SJCRH30 (cell line): ENCODE measurements around the gene TRAK2. TPM values are rescaled to one million over a fixed set of nuclear protein-coding genes. Genes with fewer than 3 reads are reported as not detected.

Experiments used
- DNase-seq, 2 experiments: peaks; one replicate each; pipeline ENCODE4 v3.0.0-alpha.2; 2015 to 2020
- H3K27ac ChIP-seq: fragments of 250-450 bp; sonication (Bioruptor Pico); 2 replicates; pipeline ENCODE4 v1.5.1; 2020; ENCODE audit warnings: mild to moderate bottlenecking, moderate library complexity
- H3K27me3 ChIP-seq: fragments of 250-450 bp; sonication (Bioruptor Pico); 2 replicates; pipeline ENCODE4 v1.5.1; 2020; ENCODE audit warnings: mild to moderate bottlenecking, moderate library complexity
- H3K36me3 ChIP-seq: fragments of 250-450 bp; sonication (Bioruptor Pico); 2 replicates; pipeline ENCODE4 v1.5.1; 2020; ENCODE audit warnings: mild to moderate bottlenecking, moderate library complexity
- H3K4me1 ChIP-seq: fragments of 250-450 bp; sonication (Bioruptor Pico); 2 replicates; pipeline ENCODE4 v1.5.1; 2020; ENCODE audit warnings: mild to moderate bottlenecking, moderate library complexity
- H3K4me3 ChIP-seq: fragments of 250-450 bp; sonication (Bioruptor Pico); 2 replicates; pipeline ENCODE4 v1.5.1; 2020; ENCODE audit warnings: mild to moderate bottlenecking, moderate library complexity
- H3K9me3 ChIP-seq: fragments of 250-450 bp; sonication (Bioruptor Pico); replicated peaks from 2 replicates; pipeline ENCODE4 v1.5.1; 2020; ENCODE audit warnings: mild to moderate bottlenecking, moderate library complexity
- total RNA-seq: library from RNA; depleted of rRNA; stranded (reverse); fragments of >200 nt; shearing (Covaris generic); gene quantifications from 2 replicates; pipeline ENCODE4 v1.2.3, GENCODE V29; 2014; rRNA removed

TRAK2 gene
- total RNA-seq, 1 experiment from 2014 or later, result 15.3 TPM

GRCh38 chr2:201348758-201349157, 102.5 kb downstream of the TRAK2 start:
- DNase-seq, result no peak
- H3K4me1 ChIP-seq, result peaks cover 17% of the 10 kb centered on the region
- H3K4me3 ChIP-seq, result no peak overlapping the region
- H3K27ac ChIP-seq, result no peak overlapping the region
- H3K27me3 ChIP-seq, result no peaks in the 10 kb centered on the region
- no peaks in the 10 kb centered on the region for H3K9me3 ChIP-seq
- no peaks in the 10 kb centered on the region for H3K36me3 ChIP-seq

DNA sequence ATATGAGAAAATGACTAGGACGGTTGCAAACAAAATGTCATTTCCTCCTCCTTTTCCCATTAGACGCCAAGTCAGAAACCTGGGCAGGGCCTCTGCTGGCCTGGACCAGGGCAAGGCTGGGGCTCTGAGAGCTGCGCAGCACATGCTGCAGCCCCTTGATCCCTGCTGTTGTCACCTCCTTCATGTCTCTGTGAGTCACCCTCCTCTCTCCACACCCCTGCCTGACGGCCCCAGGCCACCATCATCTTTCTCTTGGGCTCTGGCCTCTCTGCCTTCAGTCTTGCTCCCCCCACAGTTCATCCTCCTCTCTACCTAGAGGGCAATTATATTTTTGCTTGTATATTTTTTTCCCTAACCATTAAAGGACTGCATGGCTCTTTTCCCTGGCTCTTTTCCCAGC, 104.1 kb downstream of the TRAK2 start:
- Histone ChIP-seq H3K4me3 (no peak overlapping the region), H3K4me1 (peaks cover 17% of the 10 kb centered on the region), H3K27ac (no peak overlapping the region), H3K36me3 (no peaks in the 10 kb centered on the region), H3K27me3 (no peaks in the 10 kb centered on the region), H3K9me3 (no peaks in the 10 kb centered on the region)
- no peak for DNase-seq

DNA sequence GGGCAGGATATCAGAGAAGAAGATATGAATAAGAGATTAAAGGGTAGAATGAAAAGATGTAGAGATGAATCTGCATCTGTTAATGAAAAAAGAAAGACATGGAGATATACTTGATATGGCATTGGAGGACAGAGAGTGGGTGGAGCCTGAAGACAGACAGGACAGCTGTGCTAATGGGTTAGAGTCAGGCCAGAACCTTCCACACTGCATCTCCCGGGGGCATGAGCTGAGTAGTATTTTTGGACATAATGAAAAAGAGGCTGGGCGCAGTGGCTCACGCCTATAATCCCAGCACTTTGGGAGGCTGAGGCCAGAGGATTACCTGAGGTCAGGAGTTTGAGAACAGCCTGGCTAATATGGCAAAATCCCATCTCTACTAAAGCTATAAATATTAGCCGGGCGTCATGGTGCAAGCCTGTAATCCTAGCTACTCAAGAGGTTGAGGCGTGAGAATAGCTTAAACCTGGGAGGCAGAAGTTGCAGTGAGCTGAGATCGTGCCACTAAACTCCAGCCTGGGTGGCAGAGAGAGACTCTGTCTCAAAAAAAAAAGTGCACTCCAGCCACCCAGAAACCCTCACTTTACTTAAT, 105.5 kb downstream of the TRAK2 start:
- peak; percentile 80 to 86 for DNase-seq
- peaks cover 17% of the 10 kb centered on the region for H3K4me1 ChIP-seq
- 0 out of 2 replicates have a peak overlapping the region, but pooled peaks have one; percentile 3 for H3K27ac ChIP-seq
- no peak overlapping the region for H3K4me3 ChIP-seq
- 0 out of 2 replicates have a peak, but pooled peaks cover 1% of the 10 kb centered on the region for H3K9me3 ChIP-seq
- H3K27me3 ChIP-seq, result no peaks in the 10 kb centered on the region
- H3K36me3 ChIP-seq, result no peaks in the 10 kb centered on the region

GRCh38 chr2:201344663-201345366, 106.4 kb downstream of the TRAK2 start:
- Histone ChIP-seq H3K36me3 (no peaks in the 10 kb centered on the region), H3K9me3 (0 out of 2 replicates have a peak, but pooled peaks cover 3% of the 10 kb centered on the region), H3K4me1 (peaks cover 17% of the 10 kb centered on the region), H3K27me3 (no peaks in the 10 kb centered on the region), H3K27ac (no peak overlapping the region), H3K4me3 (no peak overlapping the region)
- DNase-seq, result peak; percentile 20 to 36

DNA sequence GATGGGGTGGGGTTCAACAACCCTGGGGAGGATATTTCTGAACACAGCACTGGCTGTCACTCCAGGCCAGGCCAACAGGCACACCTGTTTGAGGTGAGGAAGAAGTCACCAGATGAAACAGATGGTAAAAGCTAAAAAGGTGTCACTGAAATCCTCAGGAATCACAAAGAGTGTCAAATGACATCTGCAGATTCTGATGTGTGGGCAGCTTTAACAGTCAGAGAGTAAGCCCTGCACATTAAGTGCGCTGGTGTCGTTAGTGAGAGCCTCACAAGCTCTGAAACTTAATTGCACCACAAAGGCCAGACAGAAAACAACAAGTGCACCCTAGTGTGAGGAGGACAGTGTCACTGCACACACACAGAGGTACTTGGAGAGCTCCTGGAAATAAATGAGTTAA, 107.7 kb downstream of the TRAK2 start:
- Histone ChIP-seq H3K36me3 (no peaks in the 10 kb centered on the region), H3K4me1 (peaks cover 17% of the 10 kb centered on the region), H3K4me3 (no peak overlapping the region), H3K27ac (no peak overlapping the region), H3K27me3 (no peaks in the 10 kb centered on the region), H3K9me3 (0 out of 2 replicates have a peak, but pooled peaks cover 3% of the 10 kb centered on the region)
- DNase-seq, result no peak

DNA sequence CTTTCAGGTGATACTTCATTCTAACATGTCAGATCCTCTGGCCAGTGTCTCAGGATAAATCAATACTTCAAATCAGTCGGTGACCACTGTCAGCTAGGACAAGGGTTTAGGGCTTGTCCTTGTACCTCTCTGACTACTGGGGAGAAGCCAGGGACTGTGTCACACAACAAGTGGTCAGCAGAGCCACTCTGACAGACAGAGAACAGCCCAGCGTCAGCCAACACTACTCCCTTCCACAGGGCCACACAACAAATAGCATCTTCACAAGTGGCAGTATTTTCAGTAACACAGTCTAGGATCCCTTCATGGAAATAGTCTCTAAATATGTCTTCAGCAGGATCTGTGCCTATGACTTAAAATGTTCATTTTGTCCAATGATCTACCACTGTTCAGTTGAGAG, 108.3 kb downstream of the TRAK2 start:
- Histone ChIP-seq H3K36me3 (no peaks in the 10 kb centered on the region), H3K9me3 (0 out of 2 replicates have a peak, but pooled peaks cover 3% of the 10 kb centered on the region), H3K4me1 (peaks cover 17% of the 10 kb centered on the region), H3K4me3 (no peak overlapping the region), H3K27ac (no peak overlapping the region), H3K27me3 (no peaks in the 10 kb centered on the region)
- DNase-seq, result no peak

- H3K9me3 ChIP-seq, result no peaks in the 10 kb centered on the region
- H3K36me3 ChIP-seq, result no peaks in the 10 kb centered on the region
- no peak for DNase-seq
- H3K27me3 ChIP-seq, result no peaks in the 10 kb centered on the region
- H3K4me1 ChIP-seq, result no peaks in the 10 kb centered on the region
- no peak overlapping the region for H3K27ac ChIP-seq
- no peak overlapping the region for H3K4me3 ChIP-seq
Observed at GRCh38 chr2:201329409-201329808, 121.8 kb downstream of the TRAK2 start.

- no peaks in the 10 kb centered on the region for H3K4me1 ChIP-seq
- H3K4me3 ChIP-seq, result no peak overlapping the region
- no peaks in the 10 kb centered on the region for H3K27me3 ChIP-seq
- DNase-seq, result no peak
- H3K27ac ChIP-seq, result no peak overlapping the region
- H3K9me3 ChIP-seq, result peaks cover 5% of the 10 kb centered on the region; the same call in 1 of the 2 replicates
- H3K36me3 ChIP-seq, result no peaks in the 10 kb centered on the region
Observed at GRCh38 chr2:201327678-201328077, 123.6 kb downstream of the TRAK2 start.

Other genes with a start within 250 kb of the TRAK2 start
- gene CASP8, start 190.9 kb downstream of the TRAK2 start, total RNA-seq, result 11.6 and 14.4 TPM in 2 replicates
- gene FLACC1, start 94.1 kb downstream of the TRAK2 start, total RNA-seq, result 0.55 and 0.71 TPM in 2 replicates
- 26.5 and 27.6 TPM in 2 replicates for gene STRADB, start 282 bp upstream of the TRAK2 start, total RNA-seq
- gene TMEM237, start 192.0 kb upstream of the TRAK2 start, total RNA-seq, result 51.7 and 55.1 TPM in 2 replicates
- 0.05 and 0.24 TPM in 2 replicates for gene MPP4, start 247.2 kb upstream of the TRAK2 start, total RNA-seq